ENCODE results near the gene NRBF2. TPM values are rescaled to one million over a fixed set of nuclear protein-coding genes. Genes with fewer than 3 reads are reported as not detected.

The NRBF2 gene
- total RNA-seq, 2 experiments from 2014 or later, result 23.9 to 24.1 TPM

GRCh38 chr10:63199716-63200115 lies 66.6 kb downstream of the NRBF2 start:
- peaks cover 28% of the 10 kb centered on the region for H3K36me3 Mint-ChIP-seq (ENCODE audit: low read depth)
- H3K9me3 Mint-ChIP-seq (ENCODE audit: low read depth), result no peaks in the 10 kb centered on the region
- H3K4me3 Mint-ChIP-seq, result no peak overlapping the region
- no peak overlapping the region for H3K27ac Mint-ChIP-seq
- intact Hi-C loops (cut with DNase I, micrococcal nuclease), result no loop called here
- DNase-seq, result no peak
- ATAC-seq, result no peak
- ChIA-PET POLR2A (interaction anchor here (0.6 kb wide), 1 partner anchor 110 kb away, joined by 3 read pairs; no protein-coding TSS in a partner anchor), CTCF (interaction anchor here (0.6 to 3.7 kb wide), 5 partner anchors 13 to 521 kb away, joined by 3 to 14 read pairs (median 6); no protein-coding TSS in a partner anchor)
- H3K27me3 Mint-ChIP-seq, result no peaks in the 10 kb centered on the region
- peaks cover 7% of the 10 kb centered on the region for H3K4me1 Mint-ChIP-seq

GRCh38 chr10:63200431-63200830 lies 67.3 kb downstream of the NRBF2 start:
- Mint-ChIP-seq H3K36me3 (ENCODE audit: low read depth) (peaks cover 28% of the 10 kb centered on the region), H3K27ac (no peak overlapping the region), H3K9me3 (ENCODE audit: low read depth) (no peaks in the 10 kb centered on the region), H3K4me1 (peaks cover 13% of the 10 kb centered on the region), H3K4me3 (no peak overlapping the region), H3K27me3 (no peaks in the 10 kb centered on the region)
- ATAC-seq, result no peak
- ChIA-PET CTCF (interaction anchor here (0.7 to 3.7 kb wide), 4 partner anchors 13 to 520 kb away, joined by 3 to 14 read pairs (median 6); no protein-coding TSS in a partner anchor), POLR2A (no interaction called here)
- no peak for DNase-seq
- intact Hi-C loops (cut with DNase I, micrococcal nuclease), result no loop called here

- intact Hi-C loops (cut with DNase I, micrococcal nuclease), result no loop called here
- no peak overlapping the region for H3K27ac Mint-ChIP-seq
- ChIA-PET CTCF (interaction anchor here (0.7 to 3.7 kb wide), 4 partner anchors 14 to 520 kb away, joined by 3 to 14 read pairs (median 6); no protein-coding TSS in a partner anchor), POLR2A (no interaction called here)
- H3K4me3 Mint-ChIP-seq, result no peak overlapping the region
- DNase-seq (no peak), ATAC-seq (no peak)
- H3K27me3 Mint-ChIP-seq, result no peaks in the 10 kb centered on the region
- peaks cover 14% of the 10 kb centered on the region for H3K4me1 Mint-ChIP-seq
- H3K9me3 Mint-ChIP-seq (ENCODE audit: low read depth), result no peaks in the 10 kb centered on the region
- peaks cover 30% of the 10 kb centered on the region for H3K36me3 Mint-ChIP-seq (ENCODE audit: low read depth)
Observed at GRCh38 chr10:63201118-63201517, 68.0 kb downstream of the NRBF2 start.
